GM18517 (cell line): ENCODE measurements around the gene VGLL2.

Source experiments
- ATAC-seq: cut with Tn5 transposase; IDR thresholded peaks from one replicate; pipeline ENCODE4 v1.9.1; 2021; ENCODE audit warnings: mild to moderate bottlenecking, moderate library complexity; ENCODE audit not compliant: unreplicated experiment

Gene VGLL2

GRCh38 chr6:117268924-117269323, 3.6 kb downstream of the VGLL2 start:
- ATAC-seq: no peak

GRCh38 chr6:117269638-117270054, 4.3 kb downstream of the VGLL2 start:
- no peak for ATAC-seq

GRCh38 chr6:117270055-117270842, 4.9 kb downstream of the VGLL2 start:
- no peak for ATAC-seq

- ATAC-seq: no peak
Measured at GRCh38 chr6:117270843-117271507, 5.6 kb downstream of the VGLL2 start.

- ATAC-seq: no peak
Measured at GRCh38 chr6:117272032-117272866, 6.9 kb downstream of the VGLL2 start.

GRCh38 chr6:117272891-117273290, 7.5 kb downstream of the VGLL2 start:
- no peak for ATAC-seq

- no peak for ATAC-seq
Measured at GRCh38 chr6:117275205-117275604, 9.8 kb downstream of the VGLL2 start.

- ATAC-seq: no peak
Measured at GRCh38 chr6:117275711-117276110, 10.4 kb downstream of the VGLL2 start.

GRCh38 chr6:117276778-117277316, 11.5 kb downstream of the VGLL2 start:
- ATAC-seq: no peak

GRCh38 chr6:117280922-117281321, 15.6 kb downstream of the VGLL2 start:
- no peak for ATAC-seq

GRCh38 chr6:117288083-117288715, 22.8 kb downstream of the VGLL2 start:
- ATAC-seq: no peak

- no peak for ATAC-seq
Measured at GRCh38 chr6:117290173-117290846, 25.0 kb downstream of the VGLL2 start.

GRCh38 chr6:117298941-117299340, 33.6 kb downstream of the VGLL2 start:
- ATAC-seq: no peak

- ATAC-seq: no peak
Measured at GRCh38 chr6:117303323-117303722, 38.0 kb downstream of the VGLL2 start.

GRCh38 chr6:117304446-117304845, 39.1 kb downstream of the VGLL2 start:
- ATAC-seq: no peak

- ATAC-seq: no peak
Measured at GRCh38 chr6:117306227-117306790, 41.0 kb downstream of the VGLL2 start.

- ATAC-seq: no peak
Measured at GRCh38 chr6:117307655-117308054, 42.3 kb downstream of the VGLL2 start.

GRCh38 chr6:117309069-117309468, 43.7 kb downstream of the VGLL2 start:
- no peak for ATAC-seq

GRCh38 chr6:117309611-117310010, 44.3 kb downstream of the VGLL2 start:
- no peak for ATAC-seq

- ATAC-seq: no peak
Measured at GRCh38 chr6:117311310-117311709, 46.0 kb downstream of the VGLL2 start.
